Measurements from ENCODE around the gene RGS5. TPM values are rescaled to one million over a fixed set of nuclear protein-coding genes. Genes with fewer than 3 reads are reported as not detected.

Gene RGS5
- total and polyA plus RNA-seq, 2 experiments from 2014 or later = 224 to 245 TPM

GRCh38 chr1:163168053-163168452 lies 34.7 kb downstream of the RGS5 start:
- peak in 1 of 2 donors; percentile 95 for DNase-seq (ENCODE audit: low read depth in 1 of 2, low spot score in 1 of 2)
- H3K36me3 ChIP-seq = peaks cover 14% of the 10 kb centered on the region
- H3K4me1 ChIP-seq (ENCODE audit: low read depth) = no peaks in the 10 kb centered on the region
- no peaks in the 10 kb centered on the region for H3K9me3 ChIP-seq (ENCODE audit: low read depth)
- TF ChIP-seq CTCF (IDR thresholded peaks at IDR 0.05; ENCODE audit: low read depth, low read length) = no peak
- H3K4me3 ChIP-seq = no peak overlapping the region
- no peaks in the 10 kb centered on the region for H3K27me3 ChIP-seq
- H3K27ac ChIP-seq = no peak overlapping the region

- no peak for DNase-seq (ENCODE audit: low read depth in 1 of 2, low spot score in 1 of 2)
- Histone ChIP-seq H3K27me3 (no peaks in the 10 kb centered on the region), H3K36me3 (peaks cover 14% of the 10 kb centered on the region), H3K4me1 (ENCODE audit: low read depth) (no peaks in the 10 kb centered on the region), H3K9me3 (ENCODE audit: low read depth) (no peaks in the 10 kb centered on the region), H3K27ac (no peak overlapping the region), H3K4me3 (no peak overlapping the region)
- TF ChIP-seq CTCF (IDR thresholded peaks at IDR 0.05; ENCODE audit: low read depth, low read length) = no peak
Measured at GRCh38 chr1:163166886-163167555, 35.7 kb downstream of the RGS5 start.

GRCh38 chr1:163165119-163165518 lies 37.6 kb downstream of the RGS5 start:
- H3K4me3 ChIP-seq = no peak overlapping the region
- no peaks in the 10 kb centered on the region for H3K9me3 ChIP-seq (ENCODE audit: low read depth)
- TF ChIP-seq CTCF (IDR thresholded peaks at IDR 0.05; ENCODE audit: low read depth, low read length) = no peak
- no peak overlapping the region for H3K27ac ChIP-seq
- peaks cover 18% of the 10 kb centered on the region for H3K36me3 ChIP-seq
- H3K27me3 ChIP-seq = no peaks in the 10 kb centered on the region
- no peaks in the 10 kb centered on the region for H3K4me1 ChIP-seq (ENCODE audit: low read depth)
- no peak for DNase-seq (ENCODE audit: low read depth in 1 of 2, low spot score in 1 of 2)

- Histone ChIP-seq H3K4me3 (no peak overlapping the region), H3K27ac (no peak overlapping the region), H3K27me3 (no peaks in the 10 kb centered on the region), H3K4me1 (ENCODE audit: low read depth) (no peaks in the 10 kb centered on the region), H3K36me3 (peaks cover 18% of the 10 kb centered on the region), H3K9me3 (ENCODE audit: low read depth) (no peaks in the 10 kb centered on the region)
- peak in 1 of 2 donors; percentile 47 for DNase-seq (ENCODE audit: low read depth in 1 of 2, low spot score in 1 of 2)
- no peak for TF ChIP-seq CTCF (IDR thresholded peaks at IDR 0.05; ENCODE audit: low read depth, low read length)
Measured at GRCh38 chr1:163163881-163164582, 38.7 kb downstream of the RGS5 start.

GRCh38 chr1:163163163-163163562 lies 39.6 kb downstream of the RGS5 start:
- Histone ChIP-seq H3K4me1 (ENCODE audit: low read depth) (no peaks in the 10 kb centered on the region), H3K4me3 (no peak overlapping the region), H3K27me3 (no peaks in the 10 kb centered on the region), H3K36me3 (peaks cover 18% of the 10 kb centered on the region), H3K9me3 (ENCODE audit: low read depth) (no peaks in the 10 kb centered on the region), H3K27ac (no peak overlapping the region)
- DNase-seq (ENCODE audit: low read depth in 1 of 2, low spot score in 1 of 2) = no peak
- no peak for TF ChIP-seq CTCF (IDR thresholded peaks at IDR 0.05; ENCODE audit: low read depth, low read length)
